ENCODE results near the gene RASAL2.
"Not testable (repeated sequence)": the region's sequence is repeated elsewhere in the genome, so short reads cannot be mapped to it uniquely, and the experiment has no call there.

The RASAL2 gene

DNA sequence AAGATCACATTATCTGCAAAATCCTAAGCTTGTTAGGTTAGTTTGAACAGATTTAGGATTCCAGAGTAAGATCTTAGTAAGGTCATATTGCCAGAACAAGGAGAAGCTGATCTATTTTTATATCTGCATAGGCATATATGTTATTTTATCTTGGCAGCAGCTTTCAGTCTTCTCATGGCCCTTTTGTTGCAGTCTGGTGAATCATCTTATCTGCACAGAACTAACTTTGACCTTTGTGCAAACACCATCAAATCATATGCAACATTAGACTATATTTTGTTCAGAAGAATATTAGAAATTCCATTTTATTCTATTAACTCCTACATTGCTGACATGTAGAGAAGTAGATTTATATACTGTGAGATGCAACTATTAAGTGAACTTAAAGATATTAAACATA lies 295.5 kb downstream of the RASAL2 start:
- in situ Hi-C loops (cut with MboI; ENCODE audit: low pct_unique_long_range_greater_than_20kb, low sequenced_read_pairs), result no loop called here
- no peak for DNase-seq

DNA sequence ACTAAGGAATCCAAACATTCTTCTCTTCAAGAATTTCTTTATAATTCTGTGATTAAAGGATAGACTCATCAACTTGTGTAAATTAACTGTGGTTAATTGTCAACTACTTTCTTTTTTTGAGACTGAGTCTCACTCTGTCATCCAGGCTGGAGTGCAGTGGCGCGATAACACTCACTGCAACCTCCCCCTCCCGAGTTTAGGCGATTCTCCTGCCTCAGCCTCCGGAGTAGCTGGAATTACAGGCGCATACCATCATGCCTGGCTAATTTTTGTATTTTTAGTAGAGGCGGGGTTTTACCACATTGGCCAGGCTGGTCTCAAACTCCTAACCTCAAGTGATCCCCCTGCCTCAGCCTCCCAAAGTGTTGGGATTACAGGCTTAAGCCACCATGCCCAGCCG lies 296.4 kb downstream of the RASAL2 start:
- in situ Hi-C loops (cut with MboI; ENCODE audit: low pct_unique_long_range_greater_than_20kb, low sequenced_read_pairs); DNase-seq: not testable (repeated sequence)

DNA sequence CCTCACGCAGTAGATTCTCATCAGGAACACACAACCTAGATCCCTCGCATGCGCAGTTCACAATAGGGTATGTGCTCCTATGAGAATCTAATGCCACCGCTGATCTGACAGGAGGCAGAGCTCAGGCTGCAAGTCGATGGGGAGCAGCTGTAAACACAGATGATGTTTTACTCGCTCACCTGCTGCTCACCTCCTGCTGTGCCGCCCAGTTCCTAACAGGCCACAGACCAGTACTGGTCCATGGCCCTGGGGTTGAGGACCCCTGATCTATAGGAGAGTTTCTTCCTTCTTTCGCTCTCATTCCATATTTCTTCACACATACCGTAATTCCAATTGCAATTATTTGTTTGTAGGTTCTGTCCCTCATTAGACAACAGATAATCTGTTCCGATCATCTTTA lies 299.5 kb downstream of the RASAL2 start:
- in situ Hi-C loops (cut with MboI; ENCODE audit: low pct_unique_long_range_greater_than_20kb, low sequenced_read_pairs), result no loop called here
- DNase-seq, result no peak

GRCh38 chr1:178396789-178397188 lies 302.9 kb downstream of the RASAL2 start:
- no peak for DNase-seq
- in situ Hi-C loops (cut with MboI; ENCODE audit: low pct_unique_long_range_greater_than_20kb, low sequenced_read_pairs), result no loop called here

- no peak for DNase-seq
- in situ Hi-C loops (cut with MboI; ENCODE audit: low pct_unique_long_range_greater_than_20kb, low sequenced_read_pairs), result no loop called here
These were observed 303.8 kb downstream of the RASAL2 start for GRCh38 chr1:178397678-178398077.

DNA sequence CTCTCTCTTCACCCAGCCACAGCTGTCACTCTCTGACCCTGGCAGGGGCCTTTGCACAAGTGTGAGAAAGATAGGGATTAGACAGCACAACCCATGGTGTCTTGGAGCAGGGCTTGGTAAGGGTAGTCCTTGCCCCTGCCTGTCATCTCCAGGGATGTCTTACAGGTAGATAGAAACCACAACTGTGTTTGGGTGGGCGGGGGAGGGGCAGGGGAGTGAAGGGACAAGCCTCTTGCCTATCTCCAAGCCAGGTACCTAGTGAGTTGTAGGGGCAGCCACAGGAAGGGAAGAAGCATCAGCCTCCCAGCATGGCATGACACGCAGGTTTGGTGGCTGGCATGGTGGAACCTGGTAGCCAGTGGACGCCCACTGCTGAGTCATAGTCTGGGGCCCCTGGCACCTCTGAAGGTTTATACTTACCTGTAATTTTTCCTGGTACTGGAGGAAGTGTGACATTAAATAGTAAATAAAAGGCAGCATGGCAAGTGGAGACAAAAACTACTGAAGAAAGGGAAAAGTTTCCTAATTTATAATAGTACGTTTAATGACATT lies 305.3 kb downstream of the RASAL2 start:
- DNase-seq, result no peak
- in situ Hi-C loops (cut with MboI; ENCODE audit: low pct_unique_long_range_greater_than_20kb, low sequenced_read_pairs), result no loop called here

- in situ Hi-C loops (cut with MboI; ENCODE audit: low pct_unique_long_range_greater_than_20kb, low sequenced_read_pairs), result no loop called here
These were observed 311.2 kb downstream of the RASAL2 start for GRCh38 chr1:178405137-178405536.

DNA sequence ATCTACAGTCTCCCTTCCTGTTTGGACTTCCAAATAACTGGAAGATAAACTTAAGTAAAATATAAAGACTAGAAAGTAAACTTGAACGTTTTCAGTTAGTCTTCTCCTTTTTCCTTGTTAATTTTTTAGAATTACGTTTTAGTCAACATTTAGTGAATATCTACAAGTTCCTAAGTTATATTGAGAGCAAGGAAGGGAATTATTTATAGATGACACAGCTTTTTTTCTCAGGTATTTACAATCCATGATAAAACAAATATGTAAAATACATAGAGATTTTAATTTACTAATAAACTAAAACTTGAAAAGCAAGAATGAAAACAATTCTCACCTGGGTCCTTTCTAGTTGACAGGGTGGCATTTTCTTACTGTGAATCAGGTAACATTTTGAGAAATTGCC lies 313.3 kb downstream of the RASAL2 start:
- no peak for DNase-seq
- in situ Hi-C loops (cut with MboI; ENCODE audit: low pct_unique_long_range_greater_than_20kb, low sequenced_read_pairs), result no loop called here

More at GRCh38 chr1:178405137-178405536, 311.2 kb downstream of the RASAL2 start:
- no peak for DNase-seq

DNA sequence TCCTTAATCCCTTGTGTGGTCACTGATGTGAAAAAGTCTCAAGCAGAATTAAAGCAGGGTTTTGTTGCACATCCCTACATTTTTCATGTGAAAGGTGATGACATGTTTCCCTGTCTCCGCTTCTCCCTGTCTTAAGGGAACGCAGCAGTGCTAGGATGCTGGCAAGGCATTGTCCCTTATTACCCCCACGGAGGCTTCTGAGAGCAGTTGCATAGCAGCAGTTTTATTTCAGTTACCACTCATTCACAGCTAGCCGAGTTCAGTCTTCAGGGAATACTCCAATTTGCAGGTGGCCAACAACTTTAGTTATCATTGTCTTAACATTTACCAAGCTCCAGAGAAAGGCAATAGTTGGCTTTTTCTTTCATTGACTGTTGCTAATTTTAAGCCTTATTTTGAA lies 313.8 kb downstream of the RASAL2 start:
- in situ Hi-C loops (cut with MboI; ENCODE audit: low pct_unique_long_range_greater_than_20kb, low sequenced_read_pairs), result no loop called here
- no peak for DNase-seq

DNA sequence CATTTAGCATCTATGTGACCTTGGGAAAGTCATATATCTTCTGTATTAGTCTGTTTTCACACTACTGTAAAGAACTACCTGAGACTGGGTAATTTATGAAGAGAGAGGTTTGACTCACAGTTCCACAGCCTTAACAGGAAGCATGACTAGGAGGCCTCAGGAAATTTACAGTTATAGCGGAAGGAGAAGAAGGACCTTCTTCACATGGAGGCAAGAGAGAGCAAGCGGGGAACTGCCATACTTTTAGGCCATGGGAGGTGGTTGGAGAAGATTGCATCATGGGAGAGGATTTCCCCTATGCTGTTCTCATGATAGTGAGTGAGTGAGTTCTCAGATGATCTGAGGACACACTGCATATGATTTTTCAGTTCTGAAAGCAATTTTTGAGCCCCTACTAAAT lies 315.0 kb downstream of the RASAL2 start:
- in situ Hi-C loops (cut with MboI; ENCODE audit: low pct_unique_long_range_greater_than_20kb, low sequenced_read_pairs), result no loop called here
- DNase-seq, result peak; percentile 3

- DNase-seq, result no peak
- in situ Hi-C loops (cut with MboI; ENCODE audit: low pct_unique_long_range_greater_than_20kb, low sequenced_read_pairs), result no loop called here
These were observed 315.6 kb downstream of the RASAL2 start for GRCh38 chr1:178409541-178409940.

DNA sequence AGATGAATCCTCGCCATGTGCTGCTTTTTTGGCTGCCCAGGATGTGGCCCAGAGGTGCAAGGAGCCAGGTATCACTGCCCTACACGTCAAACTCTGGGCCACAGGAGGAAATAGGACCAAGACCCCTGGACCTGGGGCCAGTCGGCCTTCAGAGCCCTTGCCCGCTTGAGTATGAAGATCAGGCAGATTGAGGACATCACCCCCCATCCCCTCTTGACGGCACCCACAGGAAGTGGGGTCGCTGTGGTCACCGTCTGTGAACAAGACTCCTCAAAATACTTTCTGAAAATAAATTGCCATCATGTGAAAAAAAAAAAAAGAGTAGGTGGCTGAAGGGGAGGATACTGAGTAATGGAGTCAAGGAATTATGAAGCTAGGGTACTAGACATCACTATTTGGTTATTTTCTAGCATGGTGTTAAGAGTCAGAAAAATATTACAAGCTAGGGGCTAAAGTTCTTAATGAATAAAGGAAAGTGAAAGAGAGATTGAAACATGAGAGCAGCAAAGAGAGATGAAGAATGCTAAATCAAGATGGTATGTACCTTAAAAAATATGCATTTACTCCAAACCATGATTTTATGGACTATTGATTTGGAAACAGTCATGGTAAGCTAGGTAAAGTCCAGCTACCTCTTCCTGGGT lies 318.0 kb downstream of the RASAL2 start:
- DNase-seq, result no peak
- in situ Hi-C loops (cut with MboI; ENCODE audit: low pct_unique_long_range_greater_than_20kb, low sequenced_read_pairs), result no loop called here

- DNase-seq, result no peak
- in situ Hi-C loops (cut with MboI; ENCODE audit: low pct_unique_long_range_greater_than_20kb, low sequenced_read_pairs), result no loop called here
These were observed 318.5 kb downstream of the RASAL2 start for GRCh38 chr1:178412400-178412770.

DNA sequence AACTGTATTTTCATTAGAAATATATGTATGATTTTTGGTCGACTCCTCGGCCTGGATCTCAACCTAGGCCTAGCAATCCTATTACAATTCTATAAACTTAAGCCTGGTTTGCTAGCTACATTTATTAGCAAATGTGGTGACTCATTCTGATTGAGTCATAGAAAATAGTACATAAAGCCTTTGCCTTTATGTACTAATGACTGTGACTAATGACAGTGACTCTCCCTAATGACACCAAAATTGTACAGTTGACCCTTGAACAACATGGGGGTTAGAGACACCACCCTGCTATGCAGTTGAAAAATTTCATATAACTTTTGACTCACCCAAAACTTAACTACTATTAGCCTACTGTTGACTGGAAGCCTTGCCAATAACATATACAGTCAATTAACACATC lies 324.0 kb downstream of the RASAL2 start:
- in situ Hi-C loops (cut with MboI; ENCODE audit: low pct_unique_long_range_greater_than_20kb, low sequenced_read_pairs), result no loop called here
- no peak for DNase-seq

GRCh38 chr1:178418284-178418955 lies 324.5 kb downstream of the RASAL2 start:
- in situ Hi-C loops (cut with MboI; ENCODE audit: low pct_unique_long_range_greater_than_20kb, low sequenced_read_pairs), result no loop called here
- DNase-seq, result no peak

GRCh38 chr1:178434360-178434759 lies 340.5 kb downstream of the RASAL2 start:
- in situ Hi-C loops (cut with MboI; ENCODE audit: low pct_unique_long_range_greater_than_20kb, low sequenced_read_pairs), result no loop called here
- DNase-seq, result no peak

- no peak for DNase-seq
- in situ Hi-C loops (cut with MboI; ENCODE audit: low pct_unique_long_range_greater_than_20kb, low sequenced_read_pairs), result no loop called here
These were observed 341.1 kb downstream of the RASAL2 start for GRCh38 chr1:178434899-178435435.

GRCh38 chr1:178436899-178437298 lies 343.0 kb downstream of the RASAL2 start:
- in situ Hi-C loops (cut with MboI; ENCODE audit: low pct_unique_long_range_greater_than_20kb, low sequenced_read_pairs), result no loop called here
- no peak for DNase-seq

DNA sequence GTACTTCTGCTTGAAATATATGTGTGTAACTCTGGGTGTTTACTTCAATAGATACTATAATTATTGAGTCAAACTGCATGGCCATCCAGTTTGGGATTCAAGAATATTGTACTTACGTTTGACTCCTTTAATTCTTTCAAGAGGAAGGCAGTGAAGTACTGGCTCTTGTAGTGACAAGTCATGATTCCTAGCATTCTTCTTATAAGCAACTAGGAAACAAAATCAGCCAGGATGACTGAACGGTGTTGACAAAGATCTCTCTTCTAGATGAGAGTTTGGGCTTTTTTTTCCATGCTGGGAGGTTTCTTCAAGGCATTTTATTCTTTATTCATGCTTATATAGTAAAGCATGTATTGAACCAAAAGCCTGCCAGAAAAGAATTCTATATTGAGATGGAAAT lies 344.5 kb downstream of the RASAL2 start:
- in situ Hi-C loops (cut with MboI; ENCODE audit: low pct_unique_long_range_greater_than_20kb, low sequenced_read_pairs), result no loop called here
- no peak for DNase-seq

DNA sequence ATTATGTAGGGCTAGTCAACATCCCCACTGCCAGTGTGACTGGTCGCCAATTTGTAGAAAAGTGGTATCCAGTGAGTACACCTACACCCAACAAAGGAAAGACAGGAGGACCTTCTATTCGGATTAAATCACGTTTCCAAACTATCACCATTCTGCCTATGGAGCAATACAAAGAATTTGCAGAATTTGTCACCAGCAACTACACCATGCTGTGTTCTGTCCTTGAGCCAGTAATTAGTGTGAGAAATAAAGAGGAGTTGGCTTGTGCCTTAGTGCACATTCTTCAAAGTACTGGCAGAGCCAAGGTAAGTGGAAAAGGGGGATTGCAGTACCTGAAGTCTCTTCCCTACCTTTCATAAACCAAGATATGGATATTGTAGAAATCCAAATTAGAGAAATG lies 349.0 kb downstream of the RASAL2 start:
- in situ Hi-C loops (cut with MboI; ENCODE audit: low pct_unique_long_range_greater_than_20kb, low sequenced_read_pairs), result no loop called here
- no peak for DNase-seq

DNA sequence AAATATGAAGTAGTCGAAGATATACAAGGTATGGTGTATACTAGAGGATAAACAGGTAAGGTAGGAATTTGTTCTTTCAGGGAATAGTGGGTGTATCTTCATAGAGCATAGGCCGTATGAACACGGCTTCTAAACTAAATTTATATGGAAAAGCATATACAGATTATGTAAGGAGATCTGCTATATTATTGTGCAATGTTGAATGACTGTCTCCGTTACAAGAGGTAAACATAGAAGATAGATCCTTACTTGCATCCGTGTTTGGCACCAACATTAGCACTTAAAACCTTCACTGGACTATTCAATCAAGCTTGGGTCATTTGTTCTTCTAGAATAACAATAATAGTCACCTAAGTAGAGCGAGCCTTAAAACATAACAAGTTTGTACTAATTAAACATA lies 357.0 kb downstream of the RASAL2 start:
- no peak for DNase-seq
- in situ Hi-C loops (cut with MboI; ENCODE audit: low pct_unique_long_range_greater_than_20kb, low sequenced_read_pairs), result no loop called here
